MM.1S (cell line): ENCODE data around the gene TMEM184B.

Source experiments
- CTCF ChIP-seq: fragments of 300-600 bp; sonication (generic); IDR thresholded peaks from 2 replicates; pipeline ENCODE4 v1.5.1; 2016; ENCODE audit warnings: antibody characterized with exemption, low read length, mixed read lengths
- EZH2 ChIP-seq: fragments of 300-600 bp; sonication (generic); optimal IDR thresholded peaks from 2 replicates; pipeline ENCODE3; 2017; ENCODE audit warnings: low read depth, mild to moderate bottlenecking, antibody characterized with exemption, low read length, mixed read lengths
- EZH2phosphoT487 ChIP-seq: fragments of 300-600 bp; sonication (generic); IDR thresholded peaks from 2 replicates; pipeline ENCODE4 v1.6.1; 2018; ENCODE audit warnings: antibody characterized with exemption, low read length

GRCh38 chr22:38172832-38173640 lies 99.8 kb downstream of the TMEM184B start:
- TF ChIP-seq CTCF, result no peak
- no peak for TF ChIP-seq EZH2phosphoT487
- no peak for TF ChIP-seq EZH2
